HL-60 (cell line): ENCODE measurements around the gene PTTG1IP.

Experiments used
- DNase-seq, 2 experiments: peaks; one replicate each; pipeline ENCODE4 v3.0.0-alpha.2; 2010 to 2020; ENCODE audit warnings: low read depth in 1 of 2, low spot score in 1 of 2
- H3K27ac ChIP-seq: fragments of 250-450 bp; sonication (Bioruptor Pico); replicated peaks from 2 replicates; pipeline ENCODE4 v1.5.1; 2020; ENCODE audit warnings: mild to moderate bottlenecking, moderate library complexity
- H3K27me3 ChIP-seq: fragments of 250-450 bp; sonication (Bioruptor Pico); 2 replicates; pipeline ENCODE4 v1.5.1; 2021; ENCODE audit warnings: mild to moderate bottlenecking, moderate library complexity; ENCODE audit not compliant: insufficient read depth, poor library complexity, severe bottlenecking
- H3K4me3 ChIP-seq: replicated peaks from 2 replicates; pipeline ENCODE4 v1.5.1; 2011; ENCODE audit warnings: mild to moderate bottlenecking, control low read depth, low read length; ENCODE audit not compliant: insufficient read depth
- GABPA ChIP-seq: IDR thresholded peaks from 2 replicates; pipeline ENCODE4 v1.6.1; 2012; ENCODE audit warnings: low read depth
- POLR2AphosphoS5 ChIP-seq: IDR thresholded peaks from 2 replicates; pipeline ENCODE4 v1.6.1; 2012; ENCODE audit warnings: low read depth
- SPI1 ChIP-seq: IDR thresholded peaks from 2 replicates; pipeline ENCODE4 v1.6.1; 2012; ENCODE audit warnings: low read depth, mild to moderate bottlenecking, borderline replicate concordance
- TF ChIP-seq, protein P1 (sequence below): IDR thresholded peaks from 2 replicates; pipeline ENCODE4 v1.6.1; 2012; ENCODE audit warnings: low read depth; ENCODE audit not compliant: insufficient replicate concordance
- TF ChIP-seq, protein P2 (sequence below): IDR thresholded peaks from one replicate; pipeline ENCODE4 v1.5.1; 2011; ENCODE audit warnings: low read length, control low read depth, inconsistent platforms; ENCODE audit not compliant: insufficient read depth

PTTG1IP gene

DNA sequence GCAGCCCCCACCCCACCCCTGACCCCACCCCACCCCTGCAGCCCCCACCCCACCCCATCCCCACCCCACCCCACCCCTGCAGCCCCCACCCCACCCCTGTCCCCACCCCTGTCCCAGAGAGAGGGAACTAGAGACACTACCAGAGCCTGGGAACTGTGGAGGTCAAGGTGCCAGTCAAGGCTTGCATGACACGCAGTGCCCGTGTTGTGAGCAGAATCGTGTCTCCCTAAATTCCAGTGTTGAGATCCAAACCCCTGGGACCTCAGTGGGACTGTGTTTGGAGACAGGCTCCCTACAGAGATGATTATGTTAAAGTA lies 37.2 kb downstream of the PTTG1IP start:
- Histone ChIP-seq H3K27me3 (no peaks in the 10 kb centered on the region), H3K4me3 (no peak overlapping the region), H3K27ac (no peak overlapping the region)
- DNase-seq, result no peak
- TF ChIP-seq SPI1, result no peak

DNA sequence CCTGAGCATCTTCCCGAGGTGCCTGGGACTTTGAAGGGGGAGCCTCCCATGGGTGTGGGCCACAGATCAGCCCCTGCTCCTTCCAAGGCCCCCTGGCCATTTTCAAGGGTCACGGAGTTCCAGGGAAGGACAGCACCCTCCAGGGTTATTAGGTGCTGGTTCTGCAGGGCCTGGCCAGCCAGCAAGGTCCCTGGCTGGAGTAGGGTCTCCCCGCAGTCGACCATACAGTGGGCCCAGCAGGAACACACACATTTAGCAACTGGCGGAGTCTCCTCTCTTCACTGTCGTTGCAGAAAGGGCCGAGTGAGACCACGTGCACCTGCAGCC lies 37.9 kb downstream of the PTTG1IP start:
- no peak overlapping the region for H3K4me3 ChIP-seq
- DNase-seq, result no peak
- no peak overlapping the region for H3K27ac ChIP-seq
- H3K27me3 ChIP-seq, result no peaks in the 10 kb centered on the region
- no peak for TF ChIP-seq GABPA
- TF ChIP-seq, protein P1, sequence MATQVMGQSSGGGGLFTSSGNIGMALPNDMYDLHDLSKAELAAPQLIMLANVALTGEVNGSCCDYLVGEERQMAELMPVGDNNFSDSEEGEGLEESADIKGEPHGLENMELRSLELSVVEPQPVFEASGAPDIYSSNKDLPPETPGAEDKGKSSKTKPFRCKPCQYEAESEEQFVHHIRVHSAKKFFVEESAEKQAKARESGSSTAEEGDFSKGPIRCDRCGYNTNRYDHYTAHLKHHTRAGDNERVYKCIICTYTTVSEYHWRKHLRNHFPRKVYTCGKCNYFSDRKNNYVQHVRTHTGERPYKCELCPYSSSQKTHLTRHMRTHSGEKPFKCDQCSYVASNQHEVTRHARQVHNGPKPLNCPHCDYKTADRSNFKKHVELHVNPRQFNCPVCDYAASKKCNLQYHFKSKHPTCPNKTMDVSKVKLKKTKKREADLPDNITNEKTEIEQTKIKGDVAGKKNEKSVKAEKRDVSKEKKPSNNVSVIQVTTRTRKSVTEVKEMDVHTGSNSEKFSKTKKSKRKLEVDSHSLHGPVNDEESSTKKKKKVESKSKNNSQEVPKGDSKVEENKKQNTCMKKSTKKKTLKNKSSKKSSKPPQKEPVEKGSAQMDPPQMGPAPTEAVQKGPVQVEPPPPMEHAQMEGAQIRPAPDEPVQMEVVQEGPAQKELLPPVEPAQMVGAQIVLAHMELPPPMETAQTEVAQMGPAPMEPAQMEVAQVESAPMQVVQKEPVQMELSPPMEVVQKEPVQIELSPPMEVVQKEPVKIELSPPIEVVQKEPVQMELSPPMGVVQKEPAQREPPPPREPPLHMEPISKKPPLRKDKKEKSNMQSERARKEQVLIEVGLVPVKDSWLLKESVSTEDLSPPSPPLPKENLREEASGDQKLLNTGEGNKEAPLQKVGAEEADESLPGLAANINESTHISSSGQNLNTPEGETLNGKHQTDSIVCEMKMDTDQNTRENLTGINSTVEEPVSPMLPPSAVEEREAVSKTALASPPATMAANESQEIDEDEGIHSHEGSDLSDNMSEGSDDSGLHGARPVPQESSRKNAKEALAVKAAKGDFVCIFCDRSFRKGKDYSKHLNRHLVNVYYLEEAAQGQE, result no peak
- TF ChIP-seq POLR2AphosphoS5, result no peak
- TF ChIP-seq, protein P2, sequence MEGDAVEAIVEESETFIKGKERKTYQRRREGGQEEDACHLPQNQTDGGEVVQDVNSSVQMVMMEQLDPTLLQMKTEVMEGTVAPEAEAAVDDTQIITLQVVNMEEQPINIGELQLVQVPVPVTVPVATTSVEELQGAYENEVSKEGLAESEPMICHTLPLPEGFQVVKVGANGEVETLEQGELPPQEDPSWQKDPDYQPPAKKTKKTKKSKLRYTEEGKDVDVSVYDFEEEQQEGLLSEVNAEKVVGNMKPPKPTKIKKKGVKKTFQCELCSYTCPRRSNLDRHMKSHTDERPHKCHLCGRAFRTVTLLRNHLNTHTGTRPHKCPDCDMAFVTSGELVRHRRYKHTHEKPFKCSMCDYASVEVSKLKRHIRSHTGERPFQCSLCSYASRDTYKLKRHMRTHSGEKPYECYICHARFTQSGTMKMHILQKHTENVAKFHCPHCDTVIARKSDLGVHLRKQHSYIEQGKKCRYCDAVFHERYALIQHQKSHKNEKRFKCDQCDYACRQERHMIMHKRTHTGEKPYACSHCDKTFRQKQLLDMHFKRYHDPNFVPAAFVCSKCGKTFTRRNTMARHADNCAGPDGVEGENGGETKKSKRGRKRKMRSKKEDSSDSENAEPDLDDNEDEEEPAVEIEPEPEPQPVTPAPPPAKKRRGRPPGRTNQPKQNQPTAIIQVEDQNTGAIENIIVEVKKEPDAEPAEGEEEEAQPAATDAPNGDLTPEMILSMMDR, result no peak
- no peak for TF ChIP-seq SPI1

DNA sequence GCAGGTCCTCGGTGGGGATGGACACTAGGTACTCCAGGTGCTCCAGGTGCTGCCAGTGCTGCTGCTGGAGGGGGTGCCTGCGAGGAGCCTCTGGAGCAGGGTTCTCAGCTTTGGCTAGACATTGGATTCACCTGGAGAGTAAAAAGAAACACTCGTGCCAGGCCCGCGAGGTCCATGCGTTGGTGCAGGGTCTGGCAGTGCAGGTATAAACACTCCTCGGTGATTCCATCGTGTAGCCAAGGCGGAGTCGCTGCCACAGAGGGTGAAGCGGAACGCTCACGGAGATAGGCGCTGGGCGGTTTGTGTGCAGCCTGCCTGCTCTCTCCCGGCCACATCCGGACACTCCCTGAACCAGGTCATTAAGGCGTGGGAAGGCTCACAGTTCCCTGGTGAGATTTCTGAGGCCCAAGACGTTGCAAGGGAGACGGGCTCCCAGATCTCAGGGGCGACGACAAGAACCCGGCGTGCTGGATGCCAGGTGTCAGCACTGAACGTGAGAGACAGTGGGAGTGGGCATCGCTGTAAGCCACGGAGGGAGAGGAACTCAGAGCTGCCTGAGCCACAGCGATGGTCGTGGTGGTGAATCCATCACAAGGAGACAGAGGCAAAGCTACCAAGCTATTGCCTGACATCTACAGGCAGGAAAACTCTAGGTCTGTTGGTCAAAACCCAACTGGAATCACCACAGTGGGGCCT lies 38.4 kb downstream of the PTTG1IP start:
- TF ChIP-seq POLR2AphosphoS5 (no peak), SPI1 (no peak), GABPA (no peak)
- TF ChIP-seq, protein P2, result no peak
- TF ChIP-seq, protein P1, result no peak
- Histone ChIP-seq H3K27me3 (no peaks in the 10 kb centered on the region), H3K27ac (no peak overlapping the region), H3K4me3 (no peak overlapping the region)
- DNase-seq, result no peak

DNA sequence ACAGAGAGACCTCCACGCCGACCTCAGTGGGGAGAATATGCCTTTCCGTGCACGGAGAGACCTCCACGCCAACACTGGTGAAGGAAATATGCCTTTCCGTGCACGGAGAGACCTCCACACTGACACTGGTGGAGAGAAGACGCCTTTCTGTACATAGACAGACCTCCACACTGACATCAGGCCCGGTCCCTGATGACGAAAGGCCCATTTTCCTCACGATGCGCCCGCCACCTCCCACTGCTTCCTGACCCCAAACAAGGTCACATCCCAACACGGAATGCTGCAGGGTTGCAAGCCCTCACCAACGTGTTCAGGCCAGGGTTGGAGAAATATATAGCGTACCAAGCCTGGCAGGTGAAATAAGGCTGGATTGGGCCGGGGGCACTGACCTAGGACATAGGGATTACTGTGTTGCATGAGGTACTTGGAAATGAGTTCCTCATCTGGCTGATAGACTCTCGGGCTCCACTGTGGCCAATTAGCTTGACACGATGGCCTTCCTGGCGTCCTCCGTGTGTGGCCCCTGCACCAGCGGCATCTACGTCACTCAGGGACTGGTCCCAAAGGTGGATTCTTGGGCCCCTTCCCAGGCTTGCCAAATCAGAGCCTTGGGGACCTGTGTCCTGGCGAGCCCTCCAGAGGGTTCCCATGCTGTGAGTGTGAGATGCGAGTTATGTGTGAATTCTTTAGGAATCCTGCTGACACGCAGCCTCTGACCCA lies 39.1 kb downstream of the PTTG1IP start:
- H3K4me3 ChIP-seq, result no peak overlapping the region
- TF ChIP-seq GABPA, result no peak
- TF ChIP-seq, protein P2, result no peak
- no peak for TF ChIP-seq POLR2AphosphoS5
- no peak for TF ChIP-seq SPI1
- TF ChIP-seq, protein P1, result no peak
- no peaks in the 10 kb centered on the region for H3K27me3 ChIP-seq
- no peak overlapping the region for H3K27ac ChIP-seq
- no peak for DNase-seq
